ENCODE data around the gene CNOT4.

GRCh38 chr7:135447748-135448147 is 62.2 kb downstream of the CNOT4 start:
- TF ChIP-seq POLR2A (IDR thresholded peaks at IDR 0.05): no peak
- TF ChIP-seq CTCF (IDR thresholded peaks at IDR 0.05): no peak
